ENCODE data around the gene WDR5.

WDR5 gene

DNA sequence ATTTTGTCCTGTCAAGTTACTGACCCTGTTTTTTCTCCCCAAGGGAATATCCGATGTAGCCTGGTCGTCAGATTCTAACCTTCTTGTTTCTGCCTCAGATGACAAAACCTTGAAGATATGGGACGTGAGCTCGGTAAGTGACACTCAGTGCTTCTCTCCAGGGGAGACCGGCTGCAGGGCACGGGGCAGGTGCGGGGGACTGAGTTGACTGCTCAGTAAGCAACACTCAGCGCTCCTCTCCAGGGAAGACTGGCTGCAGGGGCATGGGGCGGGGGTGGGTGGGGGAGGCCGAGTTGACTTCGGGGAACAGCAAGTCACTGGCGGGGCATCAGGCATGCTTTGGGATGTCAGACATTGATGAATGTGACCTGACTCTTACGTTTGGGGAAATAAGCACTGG lies 6.0 kb downstream of the WDR5 start:
- no peak overlapping the region for H3K4me3 ChIP-seq (ENCODE audit: control insufficient read depth, low read depth, low read length)
- TF ChIP-seq, protein P1, sequence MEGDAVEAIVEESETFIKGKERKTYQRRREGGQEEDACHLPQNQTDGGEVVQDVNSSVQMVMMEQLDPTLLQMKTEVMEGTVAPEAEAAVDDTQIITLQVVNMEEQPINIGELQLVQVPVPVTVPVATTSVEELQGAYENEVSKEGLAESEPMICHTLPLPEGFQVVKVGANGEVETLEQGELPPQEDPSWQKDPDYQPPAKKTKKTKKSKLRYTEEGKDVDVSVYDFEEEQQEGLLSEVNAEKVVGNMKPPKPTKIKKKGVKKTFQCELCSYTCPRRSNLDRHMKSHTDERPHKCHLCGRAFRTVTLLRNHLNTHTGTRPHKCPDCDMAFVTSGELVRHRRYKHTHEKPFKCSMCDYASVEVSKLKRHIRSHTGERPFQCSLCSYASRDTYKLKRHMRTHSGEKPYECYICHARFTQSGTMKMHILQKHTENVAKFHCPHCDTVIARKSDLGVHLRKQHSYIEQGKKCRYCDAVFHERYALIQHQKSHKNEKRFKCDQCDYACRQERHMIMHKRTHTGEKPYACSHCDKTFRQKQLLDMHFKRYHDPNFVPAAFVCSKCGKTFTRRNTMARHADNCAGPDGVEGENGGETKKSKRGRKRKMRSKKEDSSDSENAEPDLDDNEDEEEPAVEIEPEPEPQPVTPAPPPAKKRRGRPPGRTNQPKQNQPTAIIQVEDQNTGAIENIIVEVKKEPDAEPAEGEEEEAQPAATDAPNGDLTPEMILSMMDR (conservative IDR thresholded peaks at IDR 0.05; ENCODE audit: control insufficient read depth, insufficient read depth, low read depth, low read length) = no peak
- DNase-seq (ENCODE audit: low read depth) = no peak

DNA sequence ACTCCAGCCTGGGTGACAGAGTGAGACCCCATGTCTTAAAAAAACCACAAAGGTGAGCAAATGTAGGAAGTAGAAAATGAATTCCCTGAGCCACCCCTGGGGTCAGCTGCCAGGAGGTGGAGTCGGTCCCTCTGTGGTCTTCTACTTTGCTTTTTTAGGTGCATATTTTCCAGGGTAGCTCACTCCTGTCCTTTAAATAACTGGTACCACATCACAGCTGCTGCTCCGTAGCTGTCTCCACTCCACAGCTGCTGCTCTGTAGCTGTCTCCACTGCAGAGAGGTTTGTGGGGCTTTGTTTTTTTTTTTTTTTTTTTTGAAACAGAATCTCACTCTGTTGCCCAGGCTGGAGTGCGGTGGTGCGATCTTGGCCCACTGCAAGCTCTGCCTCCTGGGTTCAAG lies 8.9 kb downstream of the WDR5 start:
- DNase-seq (ENCODE audit: low read depth) = no peak
- no peak overlapping the region for H3K4me3 ChIP-seq (ENCODE audit: control insufficient read depth, low read depth, low read length)
- TF ChIP-seq, protein P1 (conservative IDR thresholded peaks at IDR 0.05; ENCODE audit: control insufficient read depth, insufficient read depth, low read depth, low read length) = no peak

DNA sequence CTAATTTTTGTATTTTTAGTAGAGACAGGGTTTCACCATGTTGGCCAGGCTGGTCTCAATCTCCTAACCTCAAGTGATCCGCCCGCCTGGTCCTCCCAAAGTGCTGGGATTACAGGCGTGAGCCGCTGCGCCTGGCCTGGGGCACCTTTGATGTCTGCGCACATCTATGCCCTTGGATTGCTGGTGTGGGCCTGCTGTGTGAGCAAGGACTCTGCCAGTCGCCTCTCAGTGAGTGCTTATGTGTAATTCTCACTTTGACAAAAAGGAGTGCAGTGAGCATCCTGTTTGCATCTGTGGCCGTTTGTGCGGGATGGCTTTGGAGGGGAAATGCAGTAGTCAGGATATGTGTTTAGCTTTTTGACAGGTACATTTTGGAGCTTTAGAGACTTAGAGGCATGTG lies 9.4 kb downstream of the WDR5 start:
- no peak for DNase-seq (ENCODE audit: low read depth)
- no peak overlapping the region for H3K4me3 ChIP-seq (ENCODE audit: control insufficient read depth, low read depth, low read length)
- TF ChIP-seq, protein P1 (conservative IDR thresholded peaks at IDR 0.05; ENCODE audit: control insufficient read depth, insufficient read depth, low read depth, low read length) = no peak

DNA sequence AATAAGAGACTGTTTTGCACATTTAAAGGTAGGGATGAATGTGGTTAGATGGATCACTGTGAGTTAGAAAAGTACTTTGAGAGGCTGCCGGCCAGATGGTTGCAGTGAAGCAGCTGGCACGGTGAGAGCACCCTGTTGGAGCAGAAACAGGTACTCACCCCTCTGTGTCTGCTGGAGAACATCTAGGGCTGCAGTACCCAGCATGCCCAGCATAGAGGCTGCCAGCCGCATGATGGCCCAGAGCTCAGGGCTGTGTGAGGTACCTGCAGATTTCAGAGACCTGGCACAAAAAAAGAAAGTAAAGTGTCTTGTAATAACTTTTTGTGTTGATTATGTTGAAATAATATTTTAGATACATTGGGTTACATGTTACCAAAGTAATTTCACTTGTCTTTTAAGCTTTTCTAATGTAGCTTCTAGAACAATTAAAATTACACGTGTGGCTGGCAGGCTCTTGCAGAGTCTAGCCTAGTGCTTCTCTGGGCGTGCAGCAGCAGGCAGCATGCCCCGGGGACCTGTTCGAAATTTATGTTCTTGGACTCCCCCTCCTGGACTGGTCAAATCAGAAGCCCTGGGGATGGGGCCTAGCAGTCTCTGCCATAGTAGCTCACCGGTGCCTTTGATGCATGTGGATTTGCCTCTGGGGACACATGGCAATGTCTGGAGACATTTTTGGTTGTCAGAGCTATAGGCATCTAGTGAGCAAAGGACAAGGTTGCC lies 11.1 kb downstream of the WDR5 start:
- TF ChIP-seq, protein P1 (conservative IDR thresholded peaks at IDR 0.05; ENCODE audit: control insufficient read depth, insufficient read depth, low read depth, low read length) = no peak
- no peak overlapping the region for H3K4me3 ChIP-seq (ENCODE audit: control insufficient read depth, low read depth, low read length)
- DNase-seq (ENCODE audit: low read depth) = no peak

DNA sequence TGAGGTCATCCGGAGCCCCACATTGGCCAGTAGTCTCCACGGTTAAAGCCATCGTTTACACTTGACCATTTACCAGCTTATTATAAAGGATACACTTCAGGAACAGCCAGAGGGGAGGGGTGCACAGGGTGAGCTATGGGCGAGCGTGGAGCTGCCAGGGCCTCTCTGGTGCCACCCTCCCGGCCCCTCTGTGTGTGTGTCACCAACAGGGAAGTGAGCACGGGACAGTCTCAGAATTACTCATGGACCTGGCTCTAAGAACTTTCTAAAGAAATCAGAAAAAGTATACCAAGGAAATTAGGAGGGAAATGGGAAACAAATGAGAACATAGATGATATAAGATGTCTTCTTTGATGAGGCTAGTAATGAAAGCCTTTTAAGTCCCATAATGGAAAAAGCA lies 13.5 kb downstream of the WDR5 start:
- no peak for DNase-seq (ENCODE audit: low read depth)
- TF ChIP-seq, protein P1 (conservative IDR thresholded peaks at IDR 0.05; ENCODE audit: control insufficient read depth, insufficient read depth, low read depth, low read length) = no peak
- H3K4me3 ChIP-seq (ENCODE audit: control insufficient read depth, low read depth, low read length) = no peak overlapping the region

DNA sequence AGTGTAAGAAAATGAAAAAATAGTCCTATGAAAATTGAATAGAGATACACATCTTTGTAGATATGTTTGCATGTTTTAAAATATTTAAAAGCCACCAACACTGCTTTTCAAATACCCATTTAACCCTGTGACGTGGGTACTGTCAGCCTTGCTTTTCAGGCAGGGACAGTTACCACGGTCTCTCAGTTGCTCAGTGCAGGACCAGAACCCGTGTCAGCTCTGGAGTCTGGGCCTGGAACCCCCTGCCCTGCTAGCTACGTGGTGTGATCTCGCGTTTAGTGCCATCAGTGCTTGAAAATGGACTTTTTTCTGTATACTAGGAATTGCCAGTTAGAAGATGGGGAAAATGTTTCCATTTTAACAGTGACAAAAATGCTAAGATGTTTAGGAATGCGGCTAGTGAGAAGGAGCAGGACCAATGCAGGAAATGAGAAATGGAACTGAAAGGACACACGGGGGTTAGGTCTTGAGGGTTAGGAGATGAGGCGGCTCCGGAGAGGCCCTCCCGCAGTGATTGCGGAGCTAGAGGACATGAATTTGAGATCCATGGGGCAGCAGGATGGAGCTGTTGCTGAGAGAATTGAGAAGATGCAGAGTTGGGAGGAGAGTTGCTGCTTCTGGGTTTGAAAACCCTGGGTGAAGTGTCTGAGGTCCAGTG lies 14.8 kb downstream of the WDR5 start:
- no peak overlapping the region for H3K4me3 ChIP-seq (ENCODE audit: control insufficient read depth, low read depth, low read length)
- TF ChIP-seq, protein P1 (conservative IDR thresholded peaks at IDR 0.05; ENCODE audit: control insufficient read depth, insufficient read depth, low read depth, low read length) = no peak
- DNase-seq (ENCODE audit: low read depth) = no peak

All from fibroblast of mammary gland (primary cell).